HG03045 (cell line): ENCODE results near the gene SCN2A.
"Not testable (repeated sequence)": the region's sequence is repeated elsewhere in the genome, so short reads cannot be mapped to it uniquely, and the experiment has no call there.

Source experiments
- ATAC-seq: cut with Tn5 transposase; IDR thresholded peaks from one replicate; pipeline ENCODE4 v1.9.1; 2021; ENCODE audit warnings: mild to moderate bottlenecking, moderate library complexity; ENCODE audit not compliant: unreplicated experiment

Gene SCN2A

GRCh38 chr2:165251366-165251765 lies 12.2 kb downstream of the SCN2A start:
- no peak for ATAC-seq

GRCh38 chr2:165253178-165253577 lies 14.0 kb downstream of the SCN2A start:
- no peak for ATAC-seq

- ATAC-seq: no peak
These were observed 17.4 kb downstream of the SCN2A start for GRCh38 chr2:165256618-165257017.

GRCh38 chr2:165260347-165260746 lies 21.1 kb downstream of the SCN2A start:
- not testable (repeated sequence) for ATAC-seq

GRCh38 chr2:165268754-165269153 lies 29.5 kb downstream of the SCN2A start:
- ATAC-seq: peak; percentile 61

- ATAC-seq: no peak
These were observed 34.0 kb downstream of the SCN2A start for GRCh38 chr2:165273176-165273575.

GRCh38 chr2:165274698-165275097 lies 35.5 kb downstream of the SCN2A start:
- no peak for ATAC-seq

GRCh38 chr2:165275932-165276331 lies 36.7 kb downstream of the SCN2A start:
- no peak for ATAC-seq

- no peak for ATAC-seq
These were observed 38.1 kb downstream of the SCN2A start for GRCh38 chr2:165277295-165277694.

GRCh38 chr2:165277860-165278656 lies 38.8 kb downstream of the SCN2A start:
- ATAC-seq: no peak

GRCh38 chr2:165280356-165280755 lies 41.1 kb downstream of the SCN2A start:
- ATAC-seq: no peak

GRCh38 chr2:165281387-165281786 lies 42.2 kb downstream of the SCN2A start:
- ATAC-seq: no peak

GRCh38 chr2:165283342-165283741 lies 44.1 kb downstream of the SCN2A start:
- no peak for ATAC-seq

- ATAC-seq: no peak
These were observed 48.0 kb downstream of the SCN2A start for GRCh38 chr2:165287094-165287778.

GRCh38 chr2:165289069-165289468 lies 49.9 kb downstream of the SCN2A start:
- ATAC-seq: no peak

GRCh38 chr2:165293440-165294420 lies 54.5 kb downstream of the SCN2A start:
- ATAC-seq: peak; percentile 100

GRCh38 chr2:165294912-165295311 lies 55.7 kb downstream of the SCN2A start:
- no peak for ATAC-seq

- ATAC-seq: no peak
These were observed 56.4 kb downstream of the SCN2A start for GRCh38 chr2:165295643-165296042.

GRCh38 chr2:165305391-165306096 lies 66.3 kb downstream of the SCN2A start:
- ATAC-seq: no peak

- ATAC-seq: no peak
These were observed 68.1 kb downstream of the SCN2A start for GRCh38 chr2:165307317-165307716.

GRCh38 chr2:165311949-165312348 lies 72.7 kb downstream of the SCN2A start:
- no peak for ATAC-seq
